Mucosa of stomach (tissue), 1 donor: Measurements from ENCODE around the gene DSN1.
"Not testable (repeated sequence)": the region's sequence is repeated elsewhere in the genome, so short reads cannot be mapped to it uniquely, and the experiment has no call there.

Experiments used
- H3K27me3 ChIP-seq: one replicate; pipeline ENCODE4 v1.7.0; 2013; ENCODE audit warnings: mild to moderate bottlenecking, low read length; ENCODE audit not compliant: control insufficient read depth, insufficient read depth
- H3K36me3 ChIP-seq: one replicate; pipeline ENCODE4 v1.7.0; 2013; ENCODE audit warnings: low read length; ENCODE audit not compliant: control insufficient read depth, insufficient read depth
- H3K4me1 ChIP-seq: one replicate; pipeline ENCODE4 v1.7.0; 2013; ENCODE audit warnings: mild to moderate bottlenecking, low read length; ENCODE audit not compliant: control insufficient read depth, insufficient read depth
- H3K4me3 ChIP-seq: one replicate; pipeline ENCODE4 v1.7.0; 2013; ENCODE audit warnings: low read length
- H3K9ac ChIP-seq: one replicate; pipeline ENCODE4 v1.7.0; 2013; ENCODE audit warnings: mild to moderate bottlenecking, low read length, moderate library complexity
- H3K9me3 ChIP-seq: one replicate; pipeline ENCODE4 v1.7.0; 2013; ENCODE audit warnings: mild to moderate bottlenecking, low read length, moderate library complexity; ENCODE audit not compliant: control insufficient read depth
- donor health status: Pancreatic carcinoma.

The DSN1 gene

GRCh38 chr20:36808317-36809257 is 35.0 kb upstream of the DSN1 start:
- H3K9ac ChIP-seq, result no peak overlapping the region
- no peaks in the 10 kb centered on the region for H3K9me3 ChIP-seq
- no peak overlapping the region for H3K4me3 ChIP-seq
- peaks cover under 1% of the 10 kb centered on the region for H3K4me1 ChIP-seq
- no peaks in the 10 kb centered on the region for H3K36me3 ChIP-seq
- no peaks in the 10 kb centered on the region for H3K27me3 ChIP-seq

GRCh38 chr20:36806049-36806448 is 32.5 kb upstream of the DSN1 start:
- no peaks in the 10 kb centered on the region for H3K36me3 ChIP-seq
- H3K4me3 ChIP-seq, result no peak overlapping the region

GRCh38 chr20:36805396-36805795 is 31.8 kb upstream of the DSN1 start:
- H3K4me1 ChIP-seq, result no peaks in the 10 kb centered on the region
- no peak overlapping the region for H3K9ac ChIP-seq
- no peaks in the 10 kb centered on the region for H3K36me3 ChIP-seq
- no peaks in the 10 kb centered on the region for H3K27me3 ChIP-seq
- H3K4me3 ChIP-seq, result no peak overlapping the region
- no peaks in the 10 kb centered on the region for H3K9me3 ChIP-seq

More at GRCh38 chr20:36806049-36806448, 32.5 kb upstream of the DSN1 start:
- Histone ChIP-seq H3K27me3 (no peaks in the 10 kb centered on the region), H3K9me3 (no peaks in the 10 kb centered on the region), H3K4me1 (no peaks in the 10 kb centered on the region), H3K9ac (no peak overlapping the region)

DNA sequence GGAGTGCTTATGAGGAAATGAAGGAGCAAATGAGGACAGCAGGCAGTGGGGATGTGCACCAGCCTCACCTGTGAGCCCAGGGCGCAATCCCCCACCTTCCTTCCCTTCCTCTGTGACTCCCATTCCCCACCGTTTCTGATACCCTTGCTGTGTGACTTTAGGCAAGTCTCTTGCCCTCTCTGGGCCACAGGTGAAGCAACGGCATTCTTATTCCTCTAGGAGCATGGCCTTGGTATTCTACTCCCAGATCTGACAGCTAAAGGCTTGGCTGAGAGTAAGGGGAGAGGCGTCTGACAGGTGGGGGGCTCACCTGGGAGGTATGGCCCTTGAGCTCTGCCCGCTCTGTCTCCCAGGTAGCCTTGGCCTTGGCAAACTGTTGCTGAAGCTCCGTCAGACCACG is 30.9 kb upstream of the DSN1 start:
- Histone ChIP-seq H3K4me3 (no peak overlapping the region), H3K9ac (no peak overlapping the region), H3K27me3 (no peaks in the 10 kb centered on the region), H3K36me3 (no peaks in the 10 kb centered on the region), H3K4me1 (no peaks in the 10 kb centered on the region), H3K9me3 (no peaks in the 10 kb centered on the region)

- Histone ChIP-seq H3K36me3 (no peaks in the 10 kb centered on the region), H3K9me3 (no peaks in the 10 kb centered on the region), H3K9ac (no peak overlapping the region), H3K4me1 (no peaks in the 10 kb centered on the region), H3K4me3 (no peak overlapping the region), H3K27me3 (no peaks in the 10 kb centered on the region)
These were observed 29.0 kb upstream of the DSN1 start for GRCh38 chr20:36802326-36803222.

DNA sequence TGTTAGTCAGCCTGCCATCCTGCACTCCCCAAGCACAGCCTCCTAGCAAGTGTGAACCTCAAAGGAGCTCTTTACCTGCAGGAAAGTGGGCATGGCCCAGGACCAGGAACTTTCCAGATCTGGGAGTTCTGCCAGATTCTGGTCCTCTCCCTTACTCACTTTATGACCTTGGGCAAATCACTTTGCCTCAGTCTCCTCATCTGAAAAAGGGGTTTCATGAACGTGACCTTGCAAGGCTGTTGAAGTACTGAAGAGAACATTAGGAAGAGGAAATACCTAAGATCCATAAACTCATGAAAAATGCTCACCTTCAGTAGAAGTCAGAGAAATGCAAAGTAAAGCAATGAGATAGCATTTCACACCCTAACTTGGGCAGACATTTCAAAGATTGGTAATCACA is 26.8 kb upstream of the DSN1 start:
- H3K9me3 ChIP-seq, result no peaks in the 10 kb centered on the region
- H3K27me3 ChIP-seq, result no peaks in the 10 kb centered on the region
- no peak overlapping the region for H3K4me3 ChIP-seq
- no peaks in the 10 kb centered on the region for H3K36me3 ChIP-seq
- no peaks in the 10 kb centered on the region for H3K4me1 ChIP-seq
- no peak overlapping the region for H3K9ac ChIP-seq

DNA sequence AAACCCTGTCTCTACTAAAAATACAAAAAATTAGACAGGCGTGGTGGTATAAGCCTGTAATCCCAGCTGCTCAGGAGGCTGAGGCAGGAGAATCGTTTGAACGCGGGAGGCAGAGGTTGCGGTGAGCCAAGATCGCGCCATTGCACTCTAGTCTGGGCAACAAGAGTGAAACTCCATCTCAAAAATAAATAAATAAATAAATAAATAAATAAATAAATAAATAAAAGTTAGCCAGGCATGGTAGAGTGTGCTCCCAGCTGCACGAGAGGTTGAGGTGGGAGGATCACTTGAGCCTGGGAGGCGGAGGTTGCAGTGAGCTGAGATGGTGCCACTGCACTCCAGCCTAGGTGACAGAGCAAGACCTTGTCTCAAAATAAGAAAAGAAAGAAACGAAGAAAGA is 25.8 kb upstream of the DSN1 start:
- H3K9me3 ChIP-seq, H3K9ac ChIP-seq, H3K4me3 ChIP-seq, H3K4me1 ChIP-seq, H3K36me3 ChIP-seq, H3K27me3 ChIP-seq: not testable (repeated sequence)

GRCh38 chr20:36796875-36797274 is 23.3 kb upstream of the DSN1 start:
- no peaks in the 10 kb centered on the region for H3K9me3 ChIP-seq

GRCh38 chr20:36796117-36796516 is 22.6 kb upstream of the DSN1 start:
- no peaks in the 10 kb centered on the region for H3K27me3 ChIP-seq
- H3K9ac ChIP-seq, result no peak overlapping the region
- H3K9me3 ChIP-seq, result no peaks in the 10 kb centered on the region
- H3K4me3 ChIP-seq, result no peak overlapping the region
- no peaks in the 10 kb centered on the region for H3K4me1 ChIP-seq
- no peaks in the 10 kb centered on the region for H3K36me3 ChIP-seq

More at GRCh38 chr20:36796875-36797274, 23.3 kb upstream of the DSN1 start:
- Histone ChIP-seq H3K36me3 (no peaks in the 10 kb centered on the region), H3K4me3 (no peak overlapping the region), H3K4me1 (no peaks in the 10 kb centered on the region), H3K9ac (no peak overlapping the region), H3K27me3 (no peaks in the 10 kb centered on the region)

DNA sequence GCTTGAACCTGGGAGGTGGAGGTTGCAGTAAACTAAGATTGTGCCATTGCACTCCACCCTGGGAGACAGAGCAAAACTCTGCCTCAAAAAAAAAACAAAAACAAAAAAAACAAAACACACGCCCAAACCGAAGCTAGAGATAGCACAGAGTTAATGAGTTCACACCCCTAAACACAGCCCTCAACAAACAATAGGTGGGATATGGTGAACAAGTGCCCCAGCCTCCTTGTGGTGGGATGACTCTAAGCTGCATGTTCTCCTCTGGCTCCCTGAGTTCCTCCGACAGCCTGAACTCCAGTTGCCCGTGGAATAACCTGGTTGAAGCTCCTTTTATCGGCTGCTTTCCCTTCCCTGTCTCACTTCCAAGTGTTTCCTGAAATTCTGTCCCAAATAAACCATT is 22.1 kb upstream of the DSN1 start:
- Histone ChIP-seq H3K27me3 (no peaks in the 10 kb centered on the region), H3K9ac (no peak overlapping the region), H3K36me3 (no peaks in the 10 kb centered on the region), H3K9me3 (no peaks in the 10 kb centered on the region), H3K4me1 (no peaks in the 10 kb centered on the region), H3K4me3 (no peak overlapping the region)

DNA sequence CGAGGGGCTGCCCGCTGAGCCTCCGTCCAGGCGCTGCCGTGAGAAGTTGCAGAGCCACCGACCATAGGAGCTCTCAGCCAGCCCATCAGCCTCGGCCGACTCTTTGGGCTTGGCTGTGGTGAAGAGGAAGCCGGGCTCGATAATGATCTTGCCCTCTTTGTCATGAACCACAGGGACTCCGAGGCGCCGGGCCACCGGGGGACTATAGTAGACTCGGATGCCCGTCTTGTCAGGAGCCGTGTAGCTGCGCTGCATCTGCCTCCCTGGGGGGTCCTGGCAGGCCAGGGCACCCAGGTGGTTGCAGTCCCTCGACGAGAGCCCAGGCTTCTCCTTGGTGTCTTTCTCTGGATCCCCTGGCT is 20.5 kb upstream of the DSN1 start:
- no peaks in the 10 kb centered on the region for H3K4me1 ChIP-seq
- no peak overlapping the region for H3K9ac ChIP-seq
- H3K9me3 ChIP-seq, result no peaks in the 10 kb centered on the region
- H3K27me3 ChIP-seq, result no peaks in the 10 kb centered on the region
- H3K36me3 ChIP-seq, result no peaks in the 10 kb centered on the region
- no peak overlapping the region for H3K4me3 ChIP-seq
